Peyer's patch (tissue), 4 donors: ENCODE results near the gene DMD.

Experiments used
- CTCF ChIP-seq, 6 experiments: fragments of 450-650 bp in 4 of 6; fragments of 200-600 bp in 2 of 6; sonication (generic) in 1 of 6; IDR thresholded peaks; one replicate each; pipeline ENCODE4 v1.5.1; 2017 to 2019; ENCODE audit warnings: antibody characterized with exemption in 6 of 6, mild to moderate bottlenecking in 3 of 6, moderate library complexity in 1 of 6
- POLR2A ChIP-seq, 2 donors: fragments of 450-650 bp; IDR thresholded peaks; one replicate each; pipeline ENCODE4 v1.5.1; 2017; ENCODE audit warnings: antibody characterized with exemption in 2 of 2, mild to moderate bottlenecking in 2 of 2, moderate library complexity in 2 of 2

GRCh38 chrX:32139476-32139875, 1071.9 kb downstream of the DMD start:
- no peak for TF ChIP-seq CTCF (IDR thresholded peaks at IDR 0.05)
- no peak for TF ChIP-seq POLR2A (IDR thresholded peaks at IDR 0.05)
